ENCODE data around the gene CHRM2.

CHRM2 gene

GRCh38 chr7:137025469-137026175 lies 157.2 kb downstream of the CHRM2 start:
- no peak for DNase-seq (ENCODE audit: low read depth in 2 of 2)

- DNase-seq (ENCODE audit: low read depth in 2 of 2) = no peak
These were observed 157.7 kb downstream of the CHRM2 start for GRCh38 chr7:137026176-137026500.

- DNase-seq (ENCODE audit: low read depth in 2 of 2) = no peak
These were observed 164.0 kb downstream of the CHRM2 start for GRCh38 chr7:137032436-137032835.

- no peak for DNase-seq (ENCODE audit: low read depth in 2 of 2)
These were observed 168.3 kb downstream of the CHRM2 start for GRCh38 chr7:137036768-137037167.

GRCh38 chr7:137038706-137039105 lies 170.3 kb downstream of the CHRM2 start:
- DNase-seq (ENCODE audit: low read depth in 2 of 2) = no peak

- DNase-seq (ENCODE audit: low read depth in 2 of 2) = no peak
These were observed 172.3 kb downstream of the CHRM2 start for GRCh38 chr7:137040745-137041144.

- DNase-seq (ENCODE audit: low read depth in 2 of 2) = no peak
These were observed 177.1 kb downstream of the CHRM2 start for GRCh38 chr7:137045573-137045972.

- no peak for DNase-seq (ENCODE audit: low read depth in 2 of 2)
These were observed 201.0 kb downstream of the CHRM2 start for GRCh38 chr7:137069249-137069963.

All from stimulated activated CD4-positive, alpha-beta T cell treated with anti-CD3 and anti-CD28 coated beads, Interleukin-4, amount 100 ng/mL, for 48 hours (primary cell).